Activated B cell treated with CpG ODN at 0.5 μM for 24 hours (primary cell): Measurements from ENCODE around the gene HEPACAM. TPM values are rescaled to one million over a fixed set of nuclear protein-coding genes. Genes with fewer than 3 reads are reported as not detected.
A peak's percentile ranks its signal among the peaks of the same experiment; 100 is the strongest.

Experiments
- ATAC-seq: fragments of 200-7000 bp; cut with Tn5 transposase; one replicate; pipeline ENCODE4 v1.10.0; 2021; ENCODE audit warnings: low read depth, mild to moderate bottlenecking, moderate library complexity
- CTCF ChIA-PET: fragments of 350-600 bp; sonication (Branson Sonifier 250); formaldehyde crosslinking; loops from one replicate; lab custom pipeline; 2021; ENCODE audit warnings: antibody characterized with exemption; lab: Charles Lee
- POLR2A ChIA-PET: fragments of 350-600 bp; sonication (Branson Sonifier 250); formaldehyde crosslinking; loops from one replicate; lab custom pipeline; 2021; ENCODE audit warnings: antibody characterized with exemption; lab: Charles Lee
- DNase-seq: peaks from one replicate; pipeline ENCODE4 v3.0.0; 2022
- H3K27ac Mint-ChIP-seq: one replicate; pipeline ENCODE4 v1.8.0; 2020; ENCODE audit warnings: mixed read lengths
- H3K27me3 Mint-ChIP-seq: one replicate; pipeline ENCODE4 v1.8.0; 2021; ENCODE audit warnings: mixed read lengths
- H3K36me3 Mint-ChIP-seq: one replicate; pipeline ENCODE4 v1.8.0; 2021; ENCODE audit warnings: low read depth, mixed read lengths
- H3K4me1 Mint-ChIP-seq: one replicate; pipeline ENCODE4 v1.8.0; 2021; ENCODE audit warnings: mixed read lengths
- H3K4me3 Mint-ChIP-seq: one replicate; pipeline ENCODE4 v1.8.0; 2020; ENCODE audit warnings: mild to moderate bottlenecking, mixed read lengths
- H3K9me3 Mint-ChIP-seq: one replicate; pipeline ENCODE4 v1.8.0; 2020; ENCODE audit warnings: mixed read lengths
- CTCF ChIP-seq: fragments of 200-600 bp; IDR thresholded peaks from one replicate; pipeline ENCODE4 v1.8.0; 2022; ENCODE audit warnings: antibody characterized with exemption, mild to moderate bottlenecking
- intact Hi-C: fragments of 100-400 bp; cut with micrococcal nuclease; formaldehyde crosslinking; loops from one replicate; pipeline ENCODE4 v1.15.1; 2024
- total RNA-seq: library from RNA; stranded (reverse); gene quantifications from 2 replicates; pipeline ENCODE4 v1.2.3, GENCODE V29; 2022

The HEPACAM gene
- total RNA-seq, 1 donor from 2014 or later = not detected

- H3K27me3 Mint-ChIP-seq = peaks cover 41% of the 10 kb centered on the region
- H3K4me3 Mint-ChIP-seq = no peak overlapping the region
- ATAC-seq (no peak), DNase-seq (no peak)
- POLR2A ChIA-PET = no interaction called here
- CTCF ChIA-PET = no interaction called here
- TF ChIP-seq CTCF = no peak
- H3K36me3 Mint-ChIP-seq = peaks cover 2% of the 10 kb centered on the region
- H3K9me3 Mint-ChIP-seq = no peaks in the 10 kb centered on the region
- intact Hi-C loops = no loop called here
- H3K27ac Mint-ChIP-seq = no peak overlapping the region
- peaks cover 18% of the 10 kb centered on the region for H3K4me1 Mint-ChIP-seq
These were observed 56.2 kb downstream of the HEPACAM start for GRCh38 chr11:124879493-124880289.

DNA sequence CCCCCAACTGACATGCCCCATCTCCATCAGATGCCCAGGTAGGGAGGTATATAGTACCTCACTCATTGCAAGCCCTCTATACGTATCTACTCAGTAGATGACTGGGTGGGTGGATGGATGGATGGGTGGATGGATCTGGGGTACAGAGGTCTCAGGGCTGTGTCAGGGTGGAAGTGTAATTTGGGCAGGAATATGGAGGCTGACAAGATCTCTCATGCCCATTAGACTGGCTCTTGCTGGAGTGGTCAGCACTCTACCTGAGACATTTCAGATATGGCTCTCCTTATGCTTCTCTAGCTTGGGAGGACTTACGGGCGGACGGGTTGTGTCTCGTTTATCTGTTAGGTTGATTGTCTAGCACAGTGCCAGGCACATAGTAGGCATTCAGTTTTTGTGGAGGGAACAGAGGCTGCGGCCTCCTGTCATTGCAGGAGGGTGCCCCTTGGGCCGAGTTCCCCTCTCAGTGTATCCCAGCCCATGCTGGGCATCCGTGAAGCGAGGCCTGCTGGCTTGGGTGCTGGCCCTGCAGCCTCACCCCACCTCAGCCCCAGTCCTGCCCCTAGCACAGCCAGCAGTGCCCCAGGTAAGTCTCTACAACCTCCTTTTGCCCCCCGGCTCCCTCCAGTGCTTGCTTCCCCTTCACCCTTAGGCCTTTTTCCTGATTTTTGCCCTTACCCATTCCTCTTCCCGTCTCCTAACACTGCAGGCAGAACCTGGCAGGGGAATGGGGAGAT is 56.9 kb downstream of the HEPACAM start:
- Mint-ChIP-seq H3K4me1 (peaks cover 18% of the 10 kb centered on the region), H3K27me3 (peaks cover 49% of the 10 kb centered on the region), H3K36me3 (peaks cover 2% of the 10 kb centered on the region), H3K27ac (no peak overlapping the region), H3K4me3 (no peak overlapping the region), H3K9me3 (no peaks in the 10 kb centered on the region)
- intact Hi-C loops = no loop called here
- no peak for ATAC-seq
- TF ChIP-seq CTCF = no peak
- no peak for DNase-seq
- ChIA-PET CTCF (no interaction called here), POLR2A (no interaction called here)

DNA sequence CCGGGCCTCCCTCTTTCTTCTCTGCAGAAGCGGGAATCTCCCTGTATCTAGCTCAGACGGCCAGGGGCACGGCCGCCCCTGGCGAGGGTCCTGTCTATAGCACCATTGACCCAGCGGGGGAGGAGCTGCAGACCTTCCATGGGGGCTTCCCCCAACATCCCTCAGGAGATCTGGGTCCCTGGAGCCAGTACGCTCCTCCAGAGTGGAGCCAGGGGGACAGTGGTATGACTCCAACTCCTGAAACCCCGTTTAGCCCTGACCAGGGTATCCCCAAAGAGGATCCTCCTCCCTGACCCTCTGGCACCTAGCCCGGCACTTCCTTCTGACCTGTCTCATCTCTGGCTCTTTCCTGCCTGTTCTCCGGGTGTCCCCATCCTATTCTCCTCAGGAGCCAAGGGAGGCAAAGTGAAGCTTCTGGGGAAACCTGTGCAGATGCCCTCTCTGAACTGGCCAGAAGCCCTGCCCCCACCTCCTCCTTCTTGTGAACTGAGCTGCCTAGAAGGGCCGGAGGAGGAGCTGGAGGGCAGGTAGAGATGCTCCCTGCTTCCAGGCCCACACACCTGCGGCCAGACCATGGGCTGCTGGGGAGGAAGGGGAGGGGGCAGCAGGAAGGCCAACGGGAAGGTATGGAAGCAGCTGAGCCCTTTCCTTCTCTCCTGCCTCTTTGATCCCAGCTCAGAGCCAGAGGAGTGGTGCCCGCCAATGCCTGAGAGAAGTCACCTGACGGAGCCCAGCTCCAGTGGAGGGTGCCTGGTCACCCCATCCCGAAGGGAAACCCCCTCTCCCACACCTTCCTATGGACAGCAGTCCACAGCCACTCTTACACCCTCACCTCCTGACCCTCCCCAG is 57.7 kb downstream of the HEPACAM start:
- Mint-ChIP-seq H3K4me3 (peak overlapping the region; percentile 41), H3K36me3 (peaks cover 2% of the 10 kb centered on the region), H3K9me3 (no peaks in the 10 kb centered on the region), H3K27ac (no peak overlapping the region), H3K27me3 (peaks cover 56% of the 10 kb centered on the region), H3K4me1 (peaks cover 18% of the 10 kb centered on the region)
- intact Hi-C loops = loop anchor here (2.0 kb wide), 2 partner anchors 263 to 1009 kb away; partner anchors contain the start of gene HYLS1
- POLR2A ChIA-PET = no interaction called here
- no peak for ATAC-seq
- no peak for DNase-seq
- CTCF ChIA-PET = no interaction called here
- no peak for TF ChIP-seq CTCF

DNA sequence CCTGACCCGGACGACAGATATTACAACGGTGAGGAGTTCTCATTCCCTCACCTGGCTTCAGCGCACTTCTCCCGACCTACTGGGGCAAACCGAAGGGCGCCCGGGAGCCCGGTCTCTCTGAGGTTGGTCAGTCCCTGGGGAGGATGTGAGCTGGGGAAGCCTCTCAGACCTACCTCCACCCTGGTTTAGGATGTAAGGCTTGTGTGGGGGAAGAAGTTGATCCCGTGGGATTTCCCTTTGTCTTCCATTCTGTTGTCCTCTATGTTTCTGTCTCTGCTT is 58.3 kb downstream of the HEPACAM start:
- ChIA-PET CTCF (no interaction called here), POLR2A (no interaction called here)
- peaks cover 58% of the 10 kb centered on the region for H3K27me3 Mint-ChIP-seq
- no peak overlapping the region for H3K27ac Mint-ChIP-seq
- no peaks in the 10 kb centered on the region for H3K9me3 Mint-ChIP-seq
- ATAC-seq (no peak), DNase-seq (no peak)
- H3K4me3 Mint-ChIP-seq = peak overlapping the region; percentile 85
- no peak for TF ChIP-seq CTCF
- intact Hi-C loops = loop anchor here (2.0 kb wide), 2 partner anchors 263 to 1009 kb away; partner anchors contain the start of gene HYLS1
- peaks cover 2% of the 10 kb centered on the region for H3K36me3 Mint-ChIP-seq
- H3K4me1 Mint-ChIP-seq = peaks cover 18% of the 10 kb centered on the region
